ENCODE results near the gene BTLA. TPM values are rescaled to one million over a fixed set of nuclear protein-coding genes. Genes with fewer than 3 reads are reported as not detected.
"Not testable (repeated sequence)": the region's sequence is repeated elsewhere in the genome, so short reads cannot be mapped to it uniquely, and the experiment has no call there.

BTLA gene
- polyA plus RNA-seq, 10 donors: 0.07 to 0.76 (median 0.36) TPM; not detected in 3

DNA sequence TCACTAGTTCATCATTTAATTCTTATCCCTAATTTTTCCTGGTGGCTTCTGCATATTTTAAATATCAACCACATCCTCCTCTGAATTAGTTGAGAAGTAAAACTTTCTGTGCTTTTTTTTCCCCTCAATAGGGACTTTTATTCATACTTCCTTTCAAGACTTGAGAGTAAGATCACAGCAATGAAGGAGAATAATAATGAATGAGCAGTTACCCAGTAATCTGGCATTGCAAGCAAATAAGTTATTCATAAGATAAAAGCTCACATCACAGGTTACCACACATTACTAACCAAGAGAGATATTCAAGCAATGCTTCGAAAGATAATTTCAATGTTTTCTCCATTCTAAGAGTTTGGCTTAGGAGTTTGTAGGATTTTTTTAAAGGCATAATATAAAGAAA lies 50.3 kb downstream of the BTLA start:
- DNase-seq: no peak

GRCh38 chr3:112446343-112446742 lies 52.9 kb downstream of the BTLA start:
- DNase-seq: no peak

- no peak for DNase-seq
Observed at GRCh38 chr3:112445839-112446238, 53.4 kb downstream of the BTLA start.

- DNase-seq: no peak
Observed at GRCh38 chr3:112437146-112438022, 61.9 kb downstream of the BTLA start.

- DNase-seq: no peak
Observed at GRCh38 chr3:112429960-112430359, 69.3 kb downstream of the BTLA start.

GRCh38 chr3:112427123-112427522 lies 72.1 kb downstream of the BTLA start:
- no peak for DNase-seq

DNA sequence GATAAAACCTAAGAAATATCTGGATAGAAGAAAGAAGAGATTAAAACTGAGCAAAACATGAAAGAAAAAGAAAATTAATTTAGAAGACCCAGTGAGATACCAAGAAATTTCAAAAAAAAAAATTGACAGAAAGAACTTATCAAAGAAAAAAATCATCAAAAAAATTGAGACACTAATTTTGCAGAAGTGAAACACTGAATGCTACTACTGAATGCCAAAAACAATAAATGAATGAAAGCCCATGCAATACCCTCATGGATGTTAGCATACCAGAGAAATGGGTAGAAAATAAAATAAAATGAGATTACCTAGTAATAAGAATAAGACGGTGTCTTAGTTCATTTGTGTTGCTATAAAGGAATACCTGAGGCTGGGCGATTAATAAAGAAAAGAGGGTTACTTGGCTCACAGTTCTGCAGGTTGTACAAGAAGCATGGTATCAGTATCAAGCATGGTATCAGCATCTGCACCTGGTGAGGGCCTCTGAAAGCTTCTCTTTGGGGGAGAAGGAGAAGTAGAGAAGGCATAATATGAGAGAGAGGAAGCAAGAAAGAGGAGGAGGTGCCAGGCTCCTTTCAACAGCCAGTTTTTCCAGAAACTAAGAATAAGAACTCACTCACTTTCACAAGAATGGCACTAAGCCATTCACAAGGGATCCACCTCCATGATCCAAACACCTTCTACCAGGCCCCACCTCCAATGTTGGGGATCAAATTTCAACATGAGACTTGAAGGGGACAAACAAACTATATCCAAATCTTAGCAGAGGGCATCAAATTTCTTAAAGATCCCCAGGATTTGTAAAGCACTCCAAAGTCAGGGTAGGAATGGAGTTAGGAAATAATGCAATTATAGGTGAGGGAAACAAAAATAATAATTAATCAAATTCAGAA lies 73.2 kb downstream of the BTLA start:
- no peak for DNase-seq

- DNase-seq: no peak
Observed at GRCh38 chr3:112425382-112425781, 73.9 kb downstream of the BTLA start.

DNA sequence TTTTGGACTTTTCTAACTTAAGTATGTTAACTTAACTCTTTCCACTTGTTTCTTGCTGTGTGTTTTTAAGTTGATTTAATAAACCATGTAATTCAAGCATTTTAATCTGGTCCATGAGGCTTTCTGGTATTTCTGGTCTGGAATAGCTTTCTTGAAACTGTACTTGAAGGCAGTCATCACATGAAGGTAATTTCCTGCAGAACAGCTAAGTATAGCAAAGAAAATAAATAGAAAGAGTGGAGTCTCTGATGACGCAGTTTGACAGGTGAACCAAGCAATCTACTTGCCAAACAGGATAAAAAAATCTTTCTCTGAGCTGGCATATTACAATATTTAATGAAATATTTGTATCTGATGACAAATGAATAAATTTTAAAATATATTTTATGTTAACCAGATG lies 74.9 kb downstream of the BTLA start:
- no peak for DNase-seq

DNA sequence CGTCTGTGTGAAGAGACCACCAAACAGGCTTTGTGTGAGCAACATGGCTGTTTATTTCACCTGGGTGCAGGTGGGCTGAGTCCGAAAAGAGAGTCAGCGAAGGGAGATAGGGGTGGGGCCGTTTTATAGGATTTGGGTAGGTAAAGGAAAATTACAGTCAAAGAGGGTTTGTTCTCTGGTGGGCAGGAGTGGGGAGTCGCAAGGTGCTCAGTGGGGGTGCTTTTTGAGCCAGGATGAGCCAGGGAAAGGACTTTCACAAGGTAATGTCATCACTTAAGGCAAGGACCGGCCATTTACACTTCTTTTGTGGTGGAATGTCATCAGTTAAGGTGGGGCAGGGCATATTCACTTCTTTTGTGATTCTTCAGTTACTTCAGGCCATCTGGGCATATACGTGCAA lies 76.4 kb downstream of the BTLA start:
- DNase-seq: not testable (repeated sequence)

DNA sequence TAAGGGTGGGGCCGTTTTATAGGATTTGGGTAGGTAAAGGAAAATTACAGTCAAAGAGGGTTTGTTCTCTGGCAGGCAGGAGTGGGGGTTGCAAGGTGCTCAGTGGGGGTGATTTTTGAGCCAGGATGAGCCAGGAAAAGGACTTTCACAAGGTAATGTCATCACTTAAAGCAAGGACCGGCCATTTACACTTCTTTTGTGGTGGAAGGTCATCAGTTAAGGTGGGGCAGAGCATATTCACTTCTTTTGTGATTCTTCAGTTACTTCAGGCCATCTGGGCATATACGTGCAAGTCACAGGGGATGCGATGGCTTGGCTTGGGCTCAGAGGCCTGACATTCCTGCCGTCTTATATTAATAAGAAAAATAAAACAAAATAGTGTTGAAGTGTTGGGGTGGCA lies 80.7 kb downstream of the BTLA start:
- not testable (repeated sequence) for DNase-seq

GRCh38 chr3:112417696-112418318 lies 81.5 kb downstream of the BTLA start:
- DNase-seq: no peak

DNA sequence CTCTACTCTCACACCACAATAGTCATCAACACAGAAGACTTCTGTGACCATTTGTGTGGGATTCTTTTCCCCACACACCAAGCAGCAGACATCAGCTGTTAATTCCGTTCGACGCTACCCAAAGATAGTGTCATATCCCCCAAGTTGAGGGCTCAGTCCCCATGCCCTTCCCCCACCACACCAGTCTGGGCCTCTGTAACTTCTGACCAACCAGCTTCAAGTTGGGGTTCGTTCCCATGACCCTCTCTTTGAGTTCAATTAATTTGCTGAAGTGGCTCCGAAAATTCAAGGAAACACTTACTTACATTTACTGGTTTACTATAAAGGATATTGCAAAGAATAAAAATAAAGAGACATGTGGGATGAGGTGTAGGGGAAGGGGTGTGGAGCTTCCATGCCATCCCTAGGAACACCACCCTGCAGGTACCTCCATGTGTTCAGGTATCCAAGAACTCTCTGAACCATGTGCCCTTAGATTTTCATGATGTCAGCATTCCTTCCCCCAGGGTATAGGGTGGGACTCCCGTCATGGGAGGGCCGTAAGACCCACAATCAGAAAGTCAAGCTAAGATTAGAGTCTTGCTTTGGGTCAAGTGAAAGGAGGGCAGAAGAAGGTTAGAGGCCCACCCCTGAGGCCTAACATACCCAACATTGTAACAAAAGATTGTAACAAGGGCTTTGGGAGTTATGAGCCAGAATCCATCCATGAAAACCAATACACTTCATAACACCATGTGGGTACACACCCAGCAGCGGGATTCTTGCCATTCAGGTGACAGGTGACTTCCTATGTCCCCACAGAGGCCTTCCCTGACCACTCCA lies 82.7 kb downstream of the BTLA start:
- DNase-seq: no peak

DNA sequence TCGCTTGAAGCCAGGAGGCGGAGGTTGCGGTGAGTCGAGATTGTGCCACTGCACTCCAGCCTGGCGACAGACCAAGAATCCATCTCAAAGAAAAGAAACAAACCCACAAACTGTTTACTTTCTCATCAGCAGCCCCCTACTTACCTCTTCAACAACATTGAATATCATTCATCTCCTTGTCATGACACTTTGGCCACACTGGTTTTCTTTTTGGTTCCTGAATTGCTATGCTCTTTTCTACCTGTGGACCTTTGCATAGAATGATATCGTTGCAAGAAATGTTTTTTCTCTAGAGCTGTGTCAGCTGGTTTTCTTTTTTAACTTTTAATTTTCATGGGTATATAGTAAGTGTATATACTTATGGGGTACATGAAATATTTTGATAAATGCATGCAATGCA lies 83.9 kb downstream of the BTLA start:
- DNase-seq: no peak

Other genes with a start within 250 kb of the BTLA start
- 1 to 10 TPM in 2 of 10 donors, under 1 TPM in 8; 0.11 to 1.2 (median 0.43) TPM for gene SLC9C1, start 205.3 kb downstream of the BTLA start, polyA plus RNA-seq (ENCODE audit: insufficient read length in 10 of 10)
- gene CD200, start 166.3 kb downstream of the BTLA start, polyA plus RNA-seq (ENCODE audit: insufficient read length in 10 of 10): 10 to 100 TPM; 12.3 to 17.4 (median 15.5) TPM
- gene ATG3, start 62.5 kb upstream of the BTLA start, polyA plus RNA-seq (ENCODE audit: insufficient read length in 10 of 10): 10 to 100 TPM; 29.4 to 34.9 (median 30.8) TPM
- gene SLC35A5, start 62.6 kb upstream of the BTLA start, polyA plus RNA-seq (ENCODE audit: insufficient read length in 10 of 10): 10 to 100 TPM; 19.6 to 36.5 (median 31.6) TPM
- 100 to 1,000 TPM in 6 of 10 donors, 10 to 100 TPM in 4; 66.4 to 165 (median 107) TPM for gene CCDC80, start 141.7 kb upstream of the BTLA start, polyA plus RNA-seq (ENCODE audit: insufficient read length in 10 of 10)

All from muscle of back (tissue), 11 donors.